ENCODE data around the gene PPP1R36. TPM values are rescaled to one million over a fixed set of nuclear protein-coding genes. Genes with fewer than 3 reads are reported as not detected.
A peak's percentile ranks its signal among the peaks of the same experiment; 100 is the strongest.

The PPP1R36 gene
- total RNA-seq, 1 donor from 2014 or later: 1.1 TPM

DNA sequence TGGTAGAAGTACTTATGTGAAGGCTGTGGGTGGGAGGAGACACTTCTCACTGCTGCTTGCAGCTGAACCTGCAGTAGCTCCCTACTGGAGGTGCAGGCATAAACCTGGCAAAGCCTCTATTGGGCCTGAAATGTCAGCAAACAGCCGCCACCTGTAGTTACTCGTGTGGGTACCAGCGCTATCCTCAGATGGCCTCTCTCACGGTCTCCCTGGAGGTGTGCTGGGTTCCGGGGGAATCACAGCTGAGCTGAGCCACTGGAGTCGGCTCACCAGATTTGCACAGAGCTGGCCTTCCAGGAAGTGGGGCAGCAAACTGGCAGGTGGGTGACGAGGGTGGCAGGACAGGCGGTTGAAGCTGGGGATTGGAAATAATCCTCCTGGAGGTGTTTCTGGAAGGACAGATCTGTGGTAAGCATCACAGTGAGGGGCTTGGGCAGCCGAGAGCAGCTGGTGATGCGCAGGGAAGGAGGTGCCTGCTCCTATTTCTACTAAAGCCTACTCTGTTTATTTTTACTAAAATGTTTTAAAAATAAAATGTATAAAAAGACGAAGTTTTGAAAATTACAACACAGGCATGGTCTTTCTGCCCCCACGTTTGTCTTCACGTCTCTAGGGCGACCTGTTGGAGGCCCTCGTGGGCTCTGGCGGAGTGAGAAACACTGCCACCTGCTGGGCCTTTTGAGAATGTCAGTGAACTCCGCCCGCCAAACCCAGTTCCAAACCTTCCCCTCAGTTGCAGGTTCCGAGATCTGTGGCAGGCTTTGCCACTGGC, 86.6 kb downstream of the PPP1R36 start:
- H3K4me3 Mint-ChIP-seq (ENCODE audit: unreplicated experiment): no peak overlapping the region
- no peaks in the 10 kb centered on the region for H3K27me3 Mint-ChIP-seq (ENCODE audit: low read depth)

GRCh38 chr14:64636980-64637429, 87.2 kb downstream of the PPP1R36 start:
- Mint-ChIP-seq H3K27me3 (ENCODE audit: low read depth) (no peaks in the 10 kb centered on the region), H3K27ac (ENCODE audit: unreplicated experiment) (peak overlapping the region; percentile 32), H3K4me3 (ENCODE audit: unreplicated experiment) (no peak overlapping the region), H3K36me3 (ENCODE audit: low read depth) (no peaks in the 10 kb centered on the region), H3K4me1 (ENCODE audit: low read depth) (peaks cover 33% of the 10 kb centered on the region), H3K9me3 (ENCODE audit: low read depth) (no peaks in the 10 kb centered on the region)
- no peak for DNase-seq (ENCODE audit: low spot score)
- peak; percentile 29 for TF ChIP-seq CTCF (IDR thresholded peaks at IDR 0.05)

More for the DNA sequence above, 86.6 kb downstream of the PPP1R36 start:
- peak; percentile 99 for TF ChIP-seq CTCF (IDR thresholded peaks at IDR 0.05)
- Mint-ChIP-seq H3K9me3 (ENCODE audit: low read depth) (no peaks in the 10 kb centered on the region), H3K4me1 (ENCODE audit: low read depth) (peaks cover 31% of the 10 kb centered on the region), H3K27ac (ENCODE audit: unreplicated experiment) (peak overlapping the region; percentile 32), H3K36me3 (ENCODE audit: low read depth) (no peaks in the 10 kb centered on the region)
- no peak for DNase-seq (ENCODE audit: low spot score)

GRCh38 chr14:64637735-64638473, 88.1 kb downstream of the PPP1R36 start:
- Mint-ChIP-seq H3K36me3 (ENCODE audit: low read depth) (no peaks in the 10 kb centered on the region), H3K4me3 (ENCODE audit: unreplicated experiment) (no peak overlapping the region), H3K4me1 (ENCODE audit: low read depth) (peaks cover 28% of the 10 kb centered on the region), H3K27me3 (ENCODE audit: low read depth) (no peaks in the 10 kb centered on the region), H3K27ac (ENCODE audit: unreplicated experiment) (peak overlapping the region; percentile 42), H3K9me3 (ENCODE audit: low read depth) (no peaks in the 10 kb centered on the region)
- TF ChIP-seq CTCF (IDR thresholded peaks at IDR 0.05): no peak
- no peak for DNase-seq (ENCODE audit: low spot score)

DNA sequence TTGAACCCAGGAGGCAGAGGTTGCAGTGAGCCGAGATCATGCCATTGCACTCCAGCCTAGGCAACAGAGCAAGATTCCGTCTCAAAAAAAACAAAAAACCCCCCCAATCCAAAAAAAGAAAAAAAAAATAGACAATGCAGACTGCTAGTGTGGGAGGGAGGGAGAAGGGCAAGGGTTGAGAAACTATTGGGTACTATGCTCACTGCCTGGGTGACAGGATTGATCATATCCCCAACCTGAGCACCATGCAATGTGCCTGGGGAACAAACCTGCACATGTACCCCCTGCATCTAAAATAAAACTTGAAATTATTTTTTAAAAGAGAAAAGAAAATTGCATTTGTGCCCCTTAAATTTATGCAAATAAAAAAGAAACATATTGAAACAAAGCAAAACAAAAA, 88.9 kb downstream of the PPP1R36 start:
- Mint-ChIP-seq H3K36me3 (ENCODE audit: low read depth) (no peaks in the 10 kb centered on the region), H3K4me3 (ENCODE audit: unreplicated experiment) (no peak overlapping the region), H3K9me3 (ENCODE audit: low read depth) (peaks cover 1% of the 10 kb centered on the region), H3K27ac (ENCODE audit: unreplicated experiment) (no peak overlapping the region), H3K27me3 (ENCODE audit: low read depth) (no peaks in the 10 kb centered on the region), H3K4me1 (ENCODE audit: low read depth) (peaks cover 31% of the 10 kb centered on the region)
- no peak for DNase-seq (ENCODE audit: low spot score)
- no peak for TF ChIP-seq CTCF (IDR thresholded peaks at IDR 0.05)

Other genes starting within 250 kb of the PPP1R36 start
- 54.2 to 94.9 TPM (median 55.4 TPM) in 3 replicates for gene MTHFD1, start 161.6 kb upstream of the PPP1R36 start, total RNA-seq
- 4.2 to 9.0 TPM (median 4.3 TPM) in 3 replicates for gene AKAP5, start 84.5 kb upstream of the PPP1R36 start, total RNA-seq
- gene ZBTB25, start 46.1 kb upstream of the PPP1R36 start, total RNA-seq: 9.3 to 12.1 TPM (median 9.7 TPM) in 3 replicates
- 48.5 to 49.9 TPM (median 49.3 TPM) in 3 replicates for gene ZBTB1, start 45.2 kb upstream of the PPP1R36 start, total RNA-seq
- gene HSPA2, start 9.2 kb upstream of the PPP1R36 start, total RNA-seq: 1.2 to 3.2 TPM (median 1.7 TPM) in 3 replicates
- 46.3 to 133 TPM (median 131 TPM) in 3 replicates for gene PLEKHG3, start 154.5 kb downstream of the PPP1R36 start, total RNA-seq